ENCODE data around the gene MEGF6. TPM values are rescaled to one million over a fixed set of nuclear protein-coding genes. Genes with fewer than 3 reads are reported as not detected.

MEGF6 gene
- total and polyA plus RNA-seq, 2 of the 8 experiments (the other 6 are each of a cell fraction or from before 2014, with no cell fraction given), result 4.1 to 14.8 TPM

- Histone ChIP-seq H4K20me1 (replicated peaks in 1 of 2; ENCODE audit: control insufficient read depth in 1 of 2, insufficient read depth in 2 of 2, low read length in 2 of 2) (peaks cover 5 to 29% of the 10 kb centered on the region in 2 experiments), H3K56ac (replicated peaks; ENCODE audit: insufficient read length, low read depth, low read length) (no peak overlapping the region), H3K18ac (ENCODE audit: extremely low read depth, low read length) (no peak overlapping the region), H4K5ac (ENCODE audit: insufficient read length, low read depth, low read length) (no peak overlapping the region), H3K4me2 (ENCODE audit: insufficient read depth in 1 of 2, low read depth in 2 of 2, low read length in 2 of 2) (no peak overlapping the region), H2AFZ (ENCODE audit: low read length) (no peak overlapping the region), H2BK120ac (replicated peaks; ENCODE audit: low read depth, low read length) (no peak overlapping the region), H3K9ac (replicated peaks in 1 of 4; ENCODE audit: extremely low read depth in 1 of 4, low read depth in 3 of 4, low read length in 3 of 4) (no peak overlapping the region), H3K27ac (ENCODE audit: low read depth, low read length) (no peak overlapping the region), H3K4ac (replicated peaks; ENCODE audit: insufficient read length, low read depth, low read length) (no peak overlapping the region), H3K9me3 (ENCODE audit: insufficient read depth in 2 of 2, low read depth in 1 of 2, low read length in 1 of 2) (no peaks in the 10 kb centered on the region), H2AK5ac (ENCODE audit: low read depth, low read length) (no peak overlapping the region), H2BK12ac (ENCODE audit: low read depth, low read length) (no peak overlapping the region), H2BK20ac (ENCODE audit: low read length) (no peak overlapping the region), H3K4me1 (replicated peaks in 1 of 4; ENCODE audit: control insufficient read depth in 3 of 4, insufficient read depth in 4 of 4, low read length in 3 of 4) (peaks cover 0 to 8% (median 4%) of the 10 kb centered on the region in 4 experiments; a peak in 6 of 7 replicates), H3K14ac (ENCODE audit: insufficient read length) (no peak overlapping the region), H4K8ac (ENCODE audit: extremely low read depth, insufficient read depth, low read length) (0 out of 2 replicates have a peak overlapping the region, but pooled peaks have one; percentile 11), H3K79me1 (ENCODE audit: low read depth, low read length) (no peaks in the 10 kb centered on the region), H3K23ac (ENCODE audit: insufficient read length) (no peak overlapping the region), H2BK15ac (ENCODE audit: low read length) (no peak overlapping the region), H3K36me3 (ENCODE audit: control insufficient read depth in 2 of 4, insufficient read depth in 4 of 4, low read length in 3 of 4) (no peaks in the 10 kb centered on the region), H3K4me3 (ENCODE audit: extremely low read depth in 1 of 4, insufficient read depth in 2 of 4, low read depth in 3 of 4, low read length in 4 of 4) (no peak overlapping the region), H3K27me3 (replicated peaks in 1 of 4; ENCODE audit: control insufficient read depth in 3 of 4, extremely low read depth in 1 of 4, insufficient read depth in 3 of 4, low read length in 3 of 4) (peaks cover 0 to 19% (median 18%) of the 10 kb centered on the region in 4 experiments; a peak in 5 of 7 replicates), H4K91ac (replicated peaks; ENCODE audit: insufficient read length, low read length) (no peak overlapping the region), H2BK5ac (ENCODE audit: low read depth, low read length) (no peak overlapping the region), H3K79me2 (ENCODE audit: control insufficient read depth in 1 of 2, insufficient read depth in 2 of 2, low read length in 2 of 2) (no peaks in the 10 kb centered on the region), H3K23me2 (ENCODE audit: low read depth, low read length) (peaks cover 3% of the 10 kb centered on the region; the same call in 1 of the 2 replicates)
- 87% methylated on average over 24 of the region's 24 CpGs; no CpG with 5 or more reads in 1 of the 2 experiments for WGBS, 2 experiments (ENCODE audit: extremely low coverage in 1 of 2, insufficient coverage in 1 of 2, insufficient read length in 1 of 2, insufficient replicate concordance in 2 of 2, low coverage in 1 of 2, low lambda C conversion rate in 2 of 2, missing lambda C conversion rate in 1 of 2)
- ChIA-PET POLR2A (ENCODE audit: partially characterized antibody) (interaction anchor here (0.6 to 1.2 kb wide), 3 partner anchors 17 to 1077 kb away, joined by 3 read pairs; no protein-coding TSS in a partner anchor), CTCF (ENCODE audit: partially characterized antibody) (interaction anchor here (0.8 to 7.1 kb wide), 7 partner anchors 8 to 107 kb away, joined by 3 to 43 read pairs (median 4); no protein-coding TSS in a partner anchor)
- no peak for FAIRE-seq
- DNase-seq (ENCODE audit: low read depth in 1 of 2, low spot score in 2 of 2), result no peak
- TF ChIP-seq NANOG (IDR thresholded peaks at IDR 0.05; ENCODE audit: insufficient read depth, low read depth, low read length, poor library complexity, severe bottlenecking) (no peak), YY1 (IDR thresholded peaks at IDR 0.05; ENCODE audit: low read depth, low read length) (no peak), SUZ12 (IDR thresholded peaks at IDR 0.05; ENCODE audit: low read length) (no peak), FOSL1 (IDR thresholded peaks at IDR 0.05; ENCODE audit: insufficient read depth, low read depth, low read length) (no peak), GABPA (IDR thresholded peaks at IDR 0.05; ENCODE audit: borderline replicate concordance, insufficient read depth, low read length) (no peak), MAFK (IDR thresholded peaks at IDR 0.05; ENCODE audit: low read depth, low read length) (no peak)
Measured at GRCh38 chr1:3525551-3526482, 85.5 kb downstream of the MEGF6 start.

Data from H1 (cell line).